Astrocyte (in vitro differentiated cells and primary cell): ENCODE data around the gene ZNF772. TPM values are rescaled to one million over a fixed set of nuclear protein-coding genes. Genes with fewer than 3 reads are reported as not detected.
A peak's percentile ranks its signal among the peaks of the same experiment; 100 is the strongest.

Experiments
- DNase-seq: peaks from one replicate; pipeline ENCODE4 v3.0.0-alpha.2; 2010; ENCODE audit warnings: low read depth
- FAIRE-seq: peaks from 2 replicates; lab custom pipeline; 2011; peaks lifted over from hg19 to GRCh38; lab: Jason Lieb, UNC
- H2AFZ ChIP-seq: 2 replicates; pipeline ENCODE4 v1.6.0; 2012; ENCODE audit warnings: low read depth, low read length, inconsistent platforms
- H3K27ac ChIP-seq: 2 replicates; pipeline ENCODE4 v1.5.1; 2011; ENCODE audit warnings: low read depth, low read length, inconsistent platforms
- H3K27me3 ChIP-seq: 2 replicates; pipeline ENCODE4 v1.6.0; 2011; ENCODE audit warnings: low read length, inconsistent platforms; ENCODE audit not compliant: insufficient read depth
- H3K36me3 ChIP-seq: 2 replicates; pipeline ENCODE4 v1.5.1; 2011; ENCODE audit warnings: low read length, inconsistent platforms; ENCODE audit not compliant: insufficient read depth
- H3K4me1 ChIP-seq: 2 replicates; pipeline ENCODE4 v1.5.1; 2011; ENCODE audit warnings: low read length, inconsistent platforms; ENCODE audit not compliant: insufficient read depth
- H3K4me2 ChIP-seq: 2 replicates; pipeline ENCODE4 v1.6.0; 2012; ENCODE audit warnings: low read length, inconsistent platforms
- H3K4me3 ChIP-seq: 2 replicates; pipeline ENCODE4 v1.5.1; 2011; ENCODE audit warnings: low read depth, mild to moderate bottlenecking, low read length, inconsistent platforms; ENCODE audit not compliant: insufficient read depth
- H3K79me2 ChIP-seq: 2 replicates; pipeline ENCODE4 v1.6.0; 2012; ENCODE audit warnings: mild to moderate bottlenecking, low read length, inconsistent platforms; ENCODE audit not compliant: insufficient read depth
- H3K9ac ChIP-seq: 2 replicates; pipeline ENCODE4 v1.6.0; 2012; ENCODE audit warnings: mild to moderate bottlenecking, low read length, inconsistent platforms
- H3K9me3 ChIP-seq: 2 replicates; pipeline ENCODE4 v1.5.1; 2012; ENCODE audit warnings: low read depth, mild to moderate bottlenecking, low read length, inconsistent platforms; ENCODE audit not compliant: insufficient read depth
- H4K20me1 ChIP-seq: 2 replicates; pipeline ENCODE4 v1.6.0; 2012; ENCODE audit warnings: low read length, inconsistent platforms; ENCODE audit not compliant: insufficient read depth
- H3K27ac Mint-ChIP-seq: one replicate; pipeline ENCODE4 v1.8.0; 2021; ENCODE audit warnings: mild to moderate bottlenecking, mixed read lengths; ENCODE audit not compliant: unreplicated experiment
- H3K27me3 Mint-ChIP-seq: one replicate; pipeline ENCODE4 v1.8.0; 2021; ENCODE audit warnings: low read depth, mixed read lengths; ENCODE audit not compliant: unreplicated experiment
- H3K36me3 Mint-ChIP-seq: one replicate; pipeline ENCODE4 v1.8.0; 2021; ENCODE audit warnings: low read depth, mixed read lengths; ENCODE audit not compliant: unreplicated experiment
- H3K4me1 Mint-ChIP-seq: one replicate; pipeline ENCODE4 v1.8.0; 2021; ENCODE audit warnings: low read depth, mixed read lengths; ENCODE audit not compliant: unreplicated experiment
- H3K4me3 Mint-ChIP-seq: one replicate; pipeline ENCODE4 v1.8.0; 2021; ENCODE audit warnings: mild to moderate bottlenecking, moderate library complexity, mixed read lengths; ENCODE audit not compliant: unreplicated experiment
- H3K9me3 Mint-ChIP-seq: one replicate; pipeline ENCODE4 v1.8.0; 2021; ENCODE audit warnings: mild to moderate bottlenecking, mixed read lengths; ENCODE audit not compliant: unreplicated experiment
- CTCF ChIP-seq: IDR thresholded peaks from 2 replicates; pipeline ENCODE4 v1.5.1; 2011; ENCODE audit warnings: low read depth, mild to moderate bottlenecking, inconsistent platforms, low read length, moderate library complexity; ENCODE audit not compliant: insufficient read depth
- EZH2 ChIP-seq: IDR thresholded peaks from 2 replicates; pipeline ENCODE4 v1.6.1; 2012; ENCODE audit warnings: mild to moderate bottlenecking, low read length, inconsistent platforms; ENCODE audit not compliant: insufficient read depth
- total RNA-seq: library from RNA; stranded (reverse); gene quantifications from 2 replicates; pipeline ENCODE4 v1.2.1, GENCODE V29; 2021

ZNF772 gene
- total RNA-seq, 1 donor from 2014 or later: 13.8 TPM

- H3K9me3 Mint-ChIP-seq: peaks cover 2% of the 10 kb centered on the region
- H3K27me3 Mint-ChIP-seq: no peaks in the 10 kb centered on the region
- peak within 1 kb of the TSS; percentile 87 for H3K27ac Mint-ChIP-seq
- Histone ChIP-seq H3K36me3 (no peaks in the 10 kb centered on the region), H3K4me2 (peak within 1 kb of the TSS; percentile 94), H3K27ac (peak within 1 kb of the TSS; percentile 54), H3K4me1 (peaks cover 3% of the 10 kb centered on the region), H3K9ac (peak within 1 kb of the TSS; percentile 84), H3K79me2 (peaks cover 51% of the 10 kb centered on the region), H3K4me3 (peak within 1 kb of the TSS; percentile 92), H3K9me3 (peaks cover 17% of the 10 kb centered on the region), H2AFZ (peak within 1 kb of the TSS; percentile 98), H3K27me3 (no peaks in the 10 kb centered on the region), H4K20me1 (no peaks in the 10 kb centered on the region)
- peak; percentile 32 for FAIRE-seq
- H3K36me3 Mint-ChIP-seq: peaks cover 15% of the 10 kb centered on the region
- peak within 1 kb of the TSS; percentile 95 for H3K4me3 Mint-ChIP-seq
- no peak for TF ChIP-seq CTCF
- TF ChIP-seq EZH2: no peak
- H3K4me1 Mint-ChIP-seq: peaks cover 7% of the 10 kb centered on the region
- DNase-seq: peak; percentile 95
Observed at GRCh38 chr19:57435062-57435978, 42.0 kb downstream of the ZNF772 start, which contains the start of gene ZNF749. Gene ZNF749 (plus strand): TSS chr19:57435325. CDS start chr19:57435579, 254 bp downstream.

GRCh38 chr19:57434386-57435061 is 42.8 kb downstream of the ZNF772 start:
- Histone ChIP-seq H3K9me3 (peaks cover 13% of the 10 kb centered on the region), H3K9ac (peak overlapping the region; percentile 84), H3K27ac (no peak overlapping the region), H4K20me1 (no peaks in the 10 kb centered on the region), H3K79me2 (peaks cover 43% of the 10 kb centered on the region), H3K36me3 (no peaks in the 10 kb centered on the region), H3K4me3 (peak overlapping the region; percentile 92), H3K4me2 (peak overlapping the region; percentile 94), H3K4me1 (peaks cover 3% of the 10 kb centered on the region), H2AFZ (peak overlapping the region; percentile 98), H3K27me3 (no peaks in the 10 kb centered on the region)
- H3K4me3 Mint-ChIP-seq: peak overlapping the region; percentile 95
- peaks cover 2% of the 10 kb centered on the region for H3K9me3 Mint-ChIP-seq
- FAIRE-seq (peak; percentile 41), DNase-seq (no peak)
- H3K27me3 Mint-ChIP-seq: no peaks in the 10 kb centered on the region
- H3K4me1 Mint-ChIP-seq: peaks cover 7% of the 10 kb centered on the region
- H3K36me3 Mint-ChIP-seq: peaks cover 13% of the 10 kb centered on the region
- TF ChIP-seq CTCF (no peak), EZH2 (no peak)
- peak overlapping the region; percentile 87 for H3K27ac Mint-ChIP-seq
